TTC549 (cell line): ENCODE measurements around the gene ACADS.

Source experiments
- FAIRE-seq: peaks from 2 replicates; lab custom pipeline; 2012; peaks lifted over from hg19 to GRCh38; lab: Jason Lieb, UNC

The ACADS gene

DNA sequence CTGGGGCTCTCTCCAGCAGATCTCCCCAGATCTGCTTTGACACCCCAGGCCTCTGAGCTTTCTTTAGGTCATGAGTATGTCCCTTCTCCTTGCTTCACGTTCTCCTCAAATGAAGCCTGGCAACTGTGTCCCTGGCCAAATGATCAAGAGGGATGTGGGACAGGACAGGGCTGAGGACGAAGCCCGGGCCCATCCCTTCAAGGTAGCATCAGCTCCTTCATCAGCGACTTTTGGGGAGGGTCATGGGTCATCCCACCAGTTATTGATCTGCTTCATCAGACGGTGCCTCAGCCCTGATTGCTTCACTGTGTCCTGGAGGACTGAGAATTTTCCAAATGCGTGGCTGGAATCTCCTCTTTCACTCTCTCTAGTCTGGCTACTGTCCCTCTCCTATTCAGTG lies 32.3 kb downstream of the ACADS start:
- FAIRE-seq, result no peak

DNA sequence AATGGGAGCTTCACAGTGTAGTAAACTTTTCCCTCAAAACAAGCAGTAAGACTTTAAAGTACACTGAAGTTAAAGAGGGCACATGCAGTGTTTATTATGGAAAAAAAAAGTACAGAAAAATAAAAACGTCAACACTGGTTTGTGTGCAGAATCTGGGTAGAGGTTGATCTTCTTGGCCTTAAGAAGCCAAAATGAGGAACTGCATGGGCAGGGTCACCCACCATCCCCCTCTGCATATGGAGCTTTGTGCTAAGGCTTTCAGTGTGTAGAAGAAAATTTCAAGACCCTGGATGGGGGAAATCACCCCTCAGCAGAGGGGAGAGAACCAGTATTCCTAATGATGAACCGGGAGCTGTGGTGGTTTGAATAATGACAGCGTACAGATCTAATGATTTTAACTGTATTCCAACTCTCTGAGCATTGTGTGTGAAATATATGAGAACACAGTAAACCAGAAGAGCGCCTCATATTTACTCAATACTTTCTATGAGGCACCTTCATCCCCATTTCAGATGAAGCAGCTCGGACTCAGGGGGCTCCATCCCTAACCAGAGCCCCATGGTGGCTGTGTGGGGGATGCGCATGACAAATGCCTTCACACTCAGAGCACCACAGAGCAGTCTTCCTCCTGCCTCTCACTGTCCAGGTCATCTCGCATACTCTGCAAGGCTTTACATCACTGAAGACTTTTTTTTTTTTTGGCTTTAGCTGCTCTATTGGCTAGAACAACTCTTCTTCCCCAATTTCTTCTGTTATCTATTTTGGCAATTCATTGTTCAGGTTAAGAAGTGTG lies 33.4 kb downstream of the ACADS start:
- FAIRE-seq, result no peak

DNA sequence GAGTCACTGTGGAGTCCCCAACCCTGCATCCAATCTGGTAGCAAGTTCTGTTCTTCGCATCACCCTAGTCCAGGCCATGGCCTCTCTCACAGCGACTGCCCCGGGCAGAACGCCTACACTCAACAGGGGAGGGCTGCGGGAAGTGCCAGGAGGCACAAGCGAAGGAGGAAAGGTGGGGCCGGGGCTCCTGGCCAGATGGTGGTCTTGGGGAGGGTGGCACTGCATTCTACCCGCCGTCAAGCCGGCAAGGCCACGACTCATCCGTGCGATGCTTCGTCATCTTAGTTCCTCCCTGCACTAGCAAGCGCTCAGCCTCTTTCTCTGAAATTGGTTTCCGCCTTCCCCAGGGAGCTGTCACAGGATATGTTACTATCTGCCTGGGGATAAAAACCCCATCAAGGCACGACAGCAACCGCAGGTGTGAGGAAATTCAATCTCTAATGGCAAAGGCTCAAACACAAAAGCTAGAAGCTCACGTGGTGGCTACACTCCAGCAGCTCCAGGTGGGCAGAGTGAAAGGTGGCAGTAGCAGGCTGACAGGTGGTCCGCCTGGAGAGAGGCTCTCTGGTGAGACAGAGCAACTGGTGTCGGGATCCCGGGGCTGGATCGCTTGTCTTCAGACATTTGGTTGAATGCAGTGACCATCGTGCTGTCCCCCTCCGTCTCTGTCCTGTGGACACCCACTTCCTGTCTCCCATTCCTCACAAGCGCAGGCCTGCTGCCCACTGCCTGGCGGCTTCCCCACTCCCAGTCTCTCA lies 34.1 kb downstream of the ACADS start:
- no peak for FAIRE-seq

DNA sequence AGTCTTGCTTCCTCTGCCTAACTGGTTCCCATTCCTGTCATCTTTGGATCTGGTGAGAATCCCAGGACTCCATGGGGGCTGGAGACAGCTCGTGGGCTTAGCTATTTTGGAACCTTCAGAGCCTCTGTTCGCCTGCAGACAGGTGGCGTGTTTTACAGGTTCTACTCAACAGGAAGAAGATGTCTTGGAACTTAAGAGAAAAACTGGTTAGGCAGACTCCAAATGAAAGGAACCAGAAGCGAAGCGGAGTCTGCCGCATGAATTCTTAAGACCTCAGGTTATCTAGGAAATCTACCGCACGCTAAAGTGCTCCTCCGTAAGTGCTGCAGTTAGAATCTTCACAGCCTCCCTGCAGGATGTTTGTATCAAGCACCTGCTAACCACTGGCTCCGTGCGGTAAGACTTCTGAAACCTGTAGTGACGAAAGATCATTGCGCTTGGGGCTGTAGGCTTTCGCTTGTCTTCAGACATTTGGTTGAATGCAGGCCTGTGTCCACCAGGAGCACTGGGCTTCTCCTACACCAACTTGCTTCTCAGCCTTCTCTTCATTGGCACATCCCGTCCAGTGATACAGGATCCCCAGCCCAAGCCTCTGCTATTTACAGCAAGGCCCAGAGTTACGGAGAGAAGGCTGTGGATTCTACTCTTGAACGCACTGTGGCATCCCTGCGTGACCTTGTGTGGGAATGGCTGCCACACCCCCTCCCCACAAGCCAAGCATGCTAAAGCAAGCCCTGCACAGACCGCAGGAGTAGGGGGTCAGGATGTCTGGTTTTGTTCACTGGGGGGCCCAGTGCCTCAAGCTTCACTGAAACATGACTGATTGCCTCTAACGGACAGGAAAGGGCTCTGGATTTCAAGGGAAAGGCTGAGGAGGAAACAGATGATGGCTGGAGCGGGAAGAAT lies 35.0 kb downstream of the ACADS start:
- FAIRE-seq, result no peak

DNA sequence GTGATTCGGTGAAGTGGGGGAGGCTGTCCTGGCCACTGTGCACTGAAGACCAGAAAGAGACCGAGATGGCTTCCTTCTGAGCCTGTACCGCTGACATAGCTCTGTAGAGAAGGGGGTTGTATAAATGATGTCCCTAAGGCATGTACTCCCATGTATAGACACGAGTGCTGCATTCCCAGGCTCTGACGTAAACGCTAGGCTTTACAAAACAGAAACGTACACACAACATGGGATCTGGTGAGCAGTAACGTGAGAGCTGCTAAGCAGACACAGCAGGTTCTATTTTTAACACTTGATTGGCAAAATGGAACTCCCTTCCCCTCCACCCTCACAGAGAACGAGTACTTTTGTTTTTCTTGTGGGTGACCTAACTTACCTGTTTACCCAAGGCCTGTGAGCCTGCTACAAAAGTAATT lies 35.9 kb downstream of the ACADS start:
- no peak for FAIRE-seq

DNA sequence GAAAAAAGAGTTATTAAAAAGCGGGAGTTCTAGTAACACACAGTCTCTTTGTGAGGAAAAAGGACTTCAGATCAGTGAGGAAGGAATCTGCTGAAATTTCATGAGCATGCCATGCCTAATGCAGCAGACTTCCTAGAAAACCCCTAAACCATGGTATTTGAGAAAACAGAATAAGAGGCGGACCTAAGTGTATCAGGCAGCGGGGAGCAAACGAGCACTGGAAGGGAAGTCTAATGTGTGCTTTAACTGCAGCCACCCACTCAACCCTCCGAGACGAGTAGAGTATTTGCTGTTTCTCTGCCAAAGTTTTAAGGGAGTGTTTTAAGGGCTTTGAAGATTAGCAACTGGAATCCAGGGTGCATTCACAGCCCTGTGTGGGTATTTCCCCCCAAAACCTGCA lies 36.5 kb downstream of the ACADS start:
- no peak for FAIRE-seq

DNA sequence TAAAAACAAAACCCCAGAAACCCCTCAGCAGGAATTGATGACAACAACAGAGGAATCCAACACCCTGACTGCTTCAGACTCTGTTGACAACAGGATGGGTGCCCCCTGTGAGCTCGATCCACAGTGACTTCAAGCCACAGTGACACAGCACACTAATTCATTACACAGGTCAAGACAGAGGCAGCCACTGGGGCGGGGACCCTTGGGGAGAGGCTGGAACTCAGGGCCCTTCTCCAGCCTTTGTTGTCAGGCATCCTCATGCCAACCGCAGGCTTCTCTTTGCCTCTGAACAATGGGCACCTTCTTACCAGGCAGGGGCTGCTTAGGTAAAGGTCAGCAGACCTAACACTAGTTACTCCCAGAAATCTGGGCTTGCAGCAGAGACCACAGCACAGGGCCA lies 37.6 kb downstream of the ACADS start:
- no peak for FAIRE-seq

DNA sequence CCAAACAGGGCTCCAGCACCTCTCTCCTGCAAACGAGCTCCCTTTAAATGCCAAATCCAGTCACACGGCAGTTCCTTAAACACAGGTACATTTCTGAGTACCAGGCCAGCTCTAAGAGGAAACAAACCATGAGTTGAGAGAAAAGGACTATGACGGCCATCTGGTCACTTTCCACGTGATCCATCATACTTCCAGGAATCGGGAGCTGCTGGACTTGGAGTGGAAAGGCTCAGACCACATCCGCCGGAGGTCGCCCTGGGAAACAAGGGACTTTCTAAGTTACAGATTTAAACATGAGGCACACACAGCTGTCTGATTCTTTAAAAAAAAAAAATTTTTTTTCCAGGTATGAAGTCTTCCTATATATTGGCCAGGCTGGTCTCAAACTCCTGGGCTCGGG lies 39.2 kb downstream of the ACADS start:
- no peak for FAIRE-seq

DNA sequence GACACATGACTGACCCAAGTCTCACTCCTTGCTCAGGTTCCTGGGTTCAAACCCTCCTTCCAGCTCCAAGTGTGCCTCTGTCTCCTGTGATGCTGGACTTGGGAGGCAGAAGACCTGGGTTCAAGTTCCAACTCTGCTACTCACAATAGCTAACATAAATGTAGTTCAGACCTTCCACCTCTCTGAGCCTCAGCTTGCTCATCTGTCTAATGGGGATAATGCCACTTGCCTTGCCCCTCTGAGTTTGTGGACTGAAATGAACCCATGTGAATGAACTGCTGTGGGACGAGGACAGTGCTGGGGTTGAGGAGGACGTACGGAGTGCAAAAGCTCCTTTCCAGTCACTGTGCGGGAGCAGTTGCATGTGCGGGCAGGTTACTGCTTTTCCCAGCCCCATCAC lies 40.9 kb downstream of the ACADS start:
- FAIRE-seq, result no peak

DNA sequence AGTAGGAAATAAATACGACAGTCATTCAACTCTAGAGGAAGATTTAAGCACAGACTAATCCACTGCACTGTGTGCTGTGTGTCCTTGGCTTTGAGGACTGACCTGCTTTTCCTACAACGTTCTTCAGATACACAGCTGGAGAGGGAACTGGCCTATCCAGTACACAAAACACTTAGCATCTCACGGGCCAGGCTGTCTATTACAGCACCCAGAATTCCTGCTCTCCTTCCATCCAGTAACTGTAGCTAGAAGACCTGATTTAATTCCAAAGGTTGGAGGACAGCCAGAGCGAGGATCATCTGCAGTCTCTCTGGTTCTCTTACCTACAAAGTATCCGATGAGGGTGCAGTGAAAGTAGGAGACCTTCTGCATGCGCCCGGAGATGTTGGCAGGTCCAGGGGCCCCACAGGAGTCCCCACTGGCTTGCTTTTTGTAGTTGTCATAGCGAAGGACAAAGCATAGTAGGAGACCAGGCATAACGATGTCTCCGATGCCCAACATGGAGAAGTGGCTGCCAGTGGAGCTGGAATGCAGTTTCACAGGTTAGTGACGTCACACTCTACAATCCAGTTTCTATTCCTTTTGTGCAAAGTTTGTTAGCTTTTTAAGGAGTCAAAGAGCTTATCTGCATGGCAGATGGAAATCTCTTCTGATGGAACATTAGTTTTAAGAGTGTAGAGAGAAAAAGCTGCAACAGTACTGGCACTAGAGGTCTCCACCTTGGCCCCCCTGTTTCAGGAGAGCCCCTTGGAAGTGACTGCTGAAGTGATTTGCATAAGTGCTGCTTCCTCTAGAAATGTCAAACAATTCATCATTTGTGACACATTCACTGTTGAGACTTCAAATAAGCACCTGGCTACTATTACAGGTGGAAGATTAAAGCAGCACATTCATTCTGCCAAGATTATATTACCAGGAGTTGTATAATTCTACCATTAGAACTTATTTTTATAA lies 41.7 kb downstream of the ACADS start:
- FAIRE-seq, result no peak

DNA sequence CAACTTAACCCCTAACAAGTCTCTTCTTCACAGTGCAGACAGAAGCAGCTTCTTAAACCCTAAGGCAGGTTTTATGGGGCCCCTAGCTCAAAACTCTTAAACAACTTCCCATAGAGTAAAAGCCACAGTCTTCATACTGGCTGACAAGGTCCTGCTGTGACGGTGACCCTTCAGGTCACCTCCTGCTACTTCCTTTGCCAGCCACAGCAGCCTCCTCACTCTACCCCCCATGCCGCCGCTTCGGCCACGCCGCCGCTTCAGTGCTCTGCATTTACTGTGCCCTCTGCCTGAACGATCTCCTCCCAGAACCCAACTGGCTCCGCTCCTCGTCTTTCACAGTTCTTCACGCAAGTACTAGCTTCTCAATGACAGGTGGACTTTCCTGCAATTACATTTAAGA lies 45.5 kb downstream of the ACADS start:
- FAIRE-seq, result no peak

DNA sequence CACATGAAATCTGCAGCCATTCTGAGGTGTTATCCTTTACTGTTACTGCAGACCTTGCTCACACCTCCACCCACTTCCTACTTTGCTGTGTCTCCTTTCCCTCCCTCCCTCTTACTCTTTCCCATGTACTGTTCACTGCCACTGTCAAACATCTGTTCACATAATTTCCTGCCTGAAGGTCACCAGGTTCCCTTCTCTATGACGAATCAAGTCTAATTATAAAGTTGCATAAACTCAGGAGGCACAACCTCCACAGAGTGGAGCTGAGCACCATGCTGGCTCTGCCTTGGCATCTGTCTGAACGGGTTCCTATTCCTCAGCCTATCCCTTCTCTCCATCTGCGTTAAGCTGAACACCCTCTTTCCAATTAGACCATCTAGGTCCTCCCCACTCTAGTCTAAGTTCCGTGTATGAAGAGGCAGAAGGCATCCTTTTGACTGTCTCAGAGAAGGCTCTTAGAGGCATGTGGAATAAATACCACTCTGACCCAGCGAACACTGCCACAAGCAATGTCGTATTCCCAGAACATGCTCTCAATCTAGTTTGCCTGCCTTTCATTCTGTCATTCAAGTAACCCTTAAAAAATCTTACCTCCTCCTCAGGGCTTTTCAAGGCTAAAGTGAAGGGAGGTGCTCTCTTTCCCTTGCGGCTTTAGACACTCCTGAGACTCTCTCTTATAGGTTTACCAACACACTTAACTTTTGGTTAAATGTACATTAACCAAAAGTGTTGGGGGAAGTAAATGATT lies 48.7 kb downstream of the ACADS start:
- FAIRE-seq, result no peak

DNA sequence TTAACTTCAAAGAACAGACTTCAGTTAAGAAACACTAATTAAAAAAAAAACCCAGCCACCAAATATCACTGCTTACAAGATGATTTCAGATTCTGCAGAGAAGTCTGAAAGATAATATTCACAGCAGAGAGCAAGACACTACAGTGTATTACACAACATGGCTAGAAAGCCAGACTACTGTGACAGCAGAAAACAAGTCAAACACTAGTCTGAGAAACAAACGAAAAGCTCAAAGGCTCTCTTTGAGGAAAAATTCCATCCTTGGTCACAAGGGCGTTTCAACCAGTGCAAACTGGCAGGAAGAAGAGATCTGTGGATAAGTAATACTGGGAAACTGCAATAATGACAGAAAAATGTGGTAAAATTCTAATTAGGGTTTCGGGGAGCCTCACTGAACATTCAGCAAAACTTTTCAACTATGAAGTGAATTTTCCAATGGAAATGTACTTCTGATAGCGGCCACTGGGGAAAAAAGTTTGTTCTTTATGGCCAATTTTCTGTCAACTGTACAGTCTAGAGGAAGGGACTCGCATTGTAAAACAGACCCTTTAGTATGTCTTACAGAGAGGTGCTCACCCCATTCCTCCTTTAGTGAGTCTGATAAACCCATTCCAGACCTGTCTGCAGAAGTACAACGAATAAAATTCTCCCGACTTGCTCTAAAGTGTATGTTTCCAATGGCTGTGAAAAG lies 50.4 kb downstream of the ACADS start:
- no peak for FAIRE-seq

DNA sequence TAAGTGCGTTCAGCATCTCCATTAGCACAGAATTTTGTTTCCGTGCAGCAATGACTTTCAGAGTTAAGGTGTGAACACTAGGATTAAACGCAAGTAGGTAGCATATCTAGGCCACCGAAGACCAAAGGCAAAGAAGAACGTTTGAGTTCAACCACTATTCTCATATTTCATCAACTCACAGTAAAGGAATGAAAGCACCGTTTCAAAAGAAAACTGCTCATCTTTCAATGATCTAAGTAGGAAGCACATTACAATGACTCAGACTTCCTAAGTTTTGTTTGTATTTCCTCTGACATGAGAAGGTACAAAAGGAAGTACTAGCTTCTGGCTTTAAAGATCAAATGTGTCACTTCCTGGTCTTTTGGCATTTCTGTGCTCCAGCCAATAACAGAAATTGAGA lies 57.6 kb downstream of the ACADS start:
- FAIRE-seq, result no peak

DNA sequence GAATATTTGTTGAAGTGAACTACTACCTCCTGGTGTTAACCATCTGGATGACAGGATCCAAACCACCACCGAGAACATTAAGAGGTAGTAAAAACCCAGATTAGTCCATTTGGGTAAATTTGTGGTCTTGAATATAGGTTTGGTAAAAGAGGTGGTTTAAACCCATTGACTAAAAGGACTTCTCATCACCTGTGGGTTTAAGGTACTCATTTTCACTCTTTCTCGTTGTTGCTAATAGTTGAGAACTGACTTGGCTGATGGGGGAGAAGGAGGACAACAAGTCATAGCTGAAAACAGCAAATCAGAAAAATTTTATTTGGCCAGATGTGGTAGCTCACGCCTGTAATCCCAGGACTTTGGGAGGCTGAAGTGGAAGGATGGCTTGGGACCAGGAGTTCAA lies 59.2 kb downstream of the ACADS start:
- FAIRE-seq, result no peak

DNA sequence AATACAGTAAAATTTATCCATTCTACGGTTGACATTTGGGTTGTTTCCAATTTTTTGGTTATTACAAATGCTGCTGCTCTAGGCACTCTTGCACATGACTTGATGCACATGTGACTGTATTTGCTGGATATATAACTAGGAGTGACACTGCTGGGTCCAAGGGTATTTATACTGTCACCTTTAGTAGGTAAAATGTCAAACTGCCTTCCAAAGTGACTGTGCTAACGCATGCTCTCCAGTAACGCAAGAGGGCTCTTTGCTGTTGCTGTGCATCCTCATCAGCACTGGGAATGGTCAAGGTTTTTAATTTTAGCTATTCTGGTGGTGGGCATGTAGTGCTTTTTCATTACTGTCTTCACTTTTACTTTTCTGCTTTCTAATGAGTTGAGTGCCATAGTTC lies 62.3 kb downstream of the ACADS start:
- no peak for FAIRE-seq
